ENCODE results near the gene PDSS2.

DNA sequence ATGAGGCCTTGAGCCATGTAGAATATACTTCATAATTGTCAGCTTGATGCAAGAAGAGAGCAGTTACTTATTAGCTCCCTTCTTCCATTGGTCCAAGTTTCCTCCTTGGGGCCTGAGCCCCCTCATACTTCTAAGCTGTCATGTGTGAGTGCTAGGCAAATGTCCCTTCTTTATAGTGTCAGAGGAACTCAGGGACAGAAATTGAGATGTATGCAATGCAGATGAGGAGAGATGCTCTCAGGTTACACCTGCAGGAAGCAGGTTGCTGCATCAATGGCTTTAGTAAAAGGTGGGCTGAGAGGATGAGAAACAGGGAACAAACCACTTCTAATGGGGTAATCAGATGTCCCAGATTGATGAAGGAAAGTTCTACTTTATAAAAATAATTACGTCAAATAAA, 6.7 kb upstream of the PDSS2 start:
- TF ChIP-seq, protein P1, sequence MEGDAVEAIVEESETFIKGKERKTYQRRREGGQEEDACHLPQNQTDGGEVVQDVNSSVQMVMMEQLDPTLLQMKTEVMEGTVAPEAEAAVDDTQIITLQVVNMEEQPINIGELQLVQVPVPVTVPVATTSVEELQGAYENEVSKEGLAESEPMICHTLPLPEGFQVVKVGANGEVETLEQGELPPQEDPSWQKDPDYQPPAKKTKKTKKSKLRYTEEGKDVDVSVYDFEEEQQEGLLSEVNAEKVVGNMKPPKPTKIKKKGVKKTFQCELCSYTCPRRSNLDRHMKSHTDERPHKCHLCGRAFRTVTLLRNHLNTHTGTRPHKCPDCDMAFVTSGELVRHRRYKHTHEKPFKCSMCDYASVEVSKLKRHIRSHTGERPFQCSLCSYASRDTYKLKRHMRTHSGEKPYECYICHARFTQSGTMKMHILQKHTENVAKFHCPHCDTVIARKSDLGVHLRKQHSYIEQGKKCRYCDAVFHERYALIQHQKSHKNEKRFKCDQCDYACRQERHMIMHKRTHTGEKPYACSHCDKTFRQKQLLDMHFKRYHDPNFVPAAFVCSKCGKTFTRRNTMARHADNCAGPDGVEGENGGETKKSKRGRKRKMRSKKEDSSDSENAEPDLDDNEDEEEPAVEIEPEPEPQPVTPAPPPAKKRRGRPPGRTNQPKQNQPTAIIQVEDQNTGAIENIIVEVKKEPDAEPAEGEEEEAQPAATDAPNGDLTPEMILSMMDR (IDR thresholded peaks at IDR 0.05): no peak
- TF ChIP-seq POLR2AphosphoS5 (IDR thresholded peaks at IDR 0.05; ENCODE audit: low read depth, low read length): no peak
- TF ChIP-seq, protein P2, sequence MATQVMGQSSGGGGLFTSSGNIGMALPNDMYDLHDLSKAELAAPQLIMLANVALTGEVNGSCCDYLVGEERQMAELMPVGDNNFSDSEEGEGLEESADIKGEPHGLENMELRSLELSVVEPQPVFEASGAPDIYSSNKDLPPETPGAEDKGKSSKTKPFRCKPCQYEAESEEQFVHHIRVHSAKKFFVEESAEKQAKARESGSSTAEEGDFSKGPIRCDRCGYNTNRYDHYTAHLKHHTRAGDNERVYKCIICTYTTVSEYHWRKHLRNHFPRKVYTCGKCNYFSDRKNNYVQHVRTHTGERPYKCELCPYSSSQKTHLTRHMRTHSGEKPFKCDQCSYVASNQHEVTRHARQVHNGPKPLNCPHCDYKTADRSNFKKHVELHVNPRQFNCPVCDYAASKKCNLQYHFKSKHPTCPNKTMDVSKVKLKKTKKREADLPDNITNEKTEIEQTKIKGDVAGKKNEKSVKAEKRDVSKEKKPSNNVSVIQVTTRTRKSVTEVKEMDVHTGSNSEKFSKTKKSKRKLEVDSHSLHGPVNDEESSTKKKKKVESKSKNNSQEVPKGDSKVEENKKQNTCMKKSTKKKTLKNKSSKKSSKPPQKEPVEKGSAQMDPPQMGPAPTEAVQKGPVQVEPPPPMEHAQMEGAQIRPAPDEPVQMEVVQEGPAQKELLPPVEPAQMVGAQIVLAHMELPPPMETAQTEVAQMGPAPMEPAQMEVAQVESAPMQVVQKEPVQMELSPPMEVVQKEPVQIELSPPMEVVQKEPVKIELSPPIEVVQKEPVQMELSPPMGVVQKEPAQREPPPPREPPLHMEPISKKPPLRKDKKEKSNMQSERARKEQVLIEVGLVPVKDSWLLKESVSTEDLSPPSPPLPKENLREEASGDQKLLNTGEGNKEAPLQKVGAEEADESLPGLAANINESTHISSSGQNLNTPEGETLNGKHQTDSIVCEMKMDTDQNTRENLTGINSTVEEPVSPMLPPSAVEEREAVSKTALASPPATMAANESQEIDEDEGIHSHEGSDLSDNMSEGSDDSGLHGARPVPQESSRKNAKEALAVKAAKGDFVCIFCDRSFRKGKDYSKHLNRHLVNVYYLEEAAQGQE (IDR thresholded peaks at IDR 0.05; ENCODE audit: insufficient read depth in 1 of 2, low read depth in 2 of 2, low read length in 1 of 2): no peak
- TF ChIP-seq TCF7L2 (IDR thresholded peaks at IDR 0.05; ENCODE audit: low read depth, low read length): no peak

Data from Panc1 (cell line).